NT2/D1 (cell line): Measurements from ENCODE around the gene MYO9B.

Source experiments
- SUZ12 ChIP-seq: IDR thresholded peaks from 2 replicates; pipeline ENCODE4 v1.6.1; 2011; ENCODE audit not compliant: insufficient read length, insufficient read depth; ENCODE audit errors: extremely low read depth
- YY1 ChIP-seq: IDR thresholded peaks from 2 replicates; pipeline ENCODE4 v1.6.1; 2011; ENCODE audit not compliant: insufficient read length, insufficient read depth

DNA sequence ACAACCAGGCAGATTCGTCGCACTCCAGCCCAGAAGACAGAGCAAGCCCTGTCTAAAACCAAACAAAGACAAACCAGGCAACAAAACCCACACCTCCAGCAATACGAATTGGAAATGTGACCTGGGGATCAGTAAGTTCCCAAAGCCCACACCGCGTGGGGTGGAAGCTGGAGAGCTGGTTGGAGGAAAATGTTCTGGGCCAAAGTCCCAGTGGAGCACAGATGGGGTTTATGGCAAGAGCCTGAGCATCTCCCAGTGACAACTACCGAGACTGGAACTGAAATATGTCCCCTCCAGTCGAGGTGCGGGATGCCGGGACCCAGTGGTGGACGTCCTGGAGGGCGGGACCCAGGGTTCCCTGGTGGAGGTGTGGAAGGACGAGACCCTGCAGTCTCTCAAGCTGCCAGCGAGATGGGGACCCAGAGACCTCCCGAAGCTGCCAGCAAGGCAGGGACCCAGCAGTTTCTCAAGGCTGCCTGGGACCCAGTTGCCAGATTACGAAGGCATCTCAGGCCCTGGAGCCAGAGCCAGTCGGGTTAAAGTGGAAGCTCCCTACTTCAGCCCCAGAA, 26.6 kb upstream of the MYO9B start:
- TF ChIP-seq SUZ12, result no peak
- no peak for TF ChIP-seq YY1
